Gastrocnemius medialis (tissue), 4 donors: Measurements from ENCODE around the gene HIPK4.

Experiments used
- CTCF ChIP-seq, 5 experiments: fragments of 450-650 bp in 3 of 5; fragments of 200-600 bp in 2 of 5; sonication (generic) in 2 of 5; IDR thresholded peaks in 4 of 5; conservative IDR thresholded peaks in 1 of 5; 1 replicate in 4 of 5; 2 replicates in 1 of 5; pipeline ENCODE4 v1.5.1; 2016 to 2019; ENCODE audit warnings: antibody characterized with exemption in 5 of 5, mild to moderate bottlenecking in 3 of 5, moderate library complexity in 3 of 5
- POLR2A ChIP-seq, 2 donors: fragments of 450-650 bp; IDR thresholded peaks; one replicate each; pipeline ENCODE4 v1.6.1; 2017; ENCODE audit warnings: antibody characterized with exemption in 2 of 2, mild to moderate bottlenecking in 2 of 2, moderate library complexity in 2 of 2

- TF ChIP-seq POLR2A (IDR thresholded peaks at IDR 0.05): no peak
- no peak for TF ChIP-seq CTCF (IDR thresholded peaks at IDR 0.05 in 4 of 5, conservative IDR thresholded peaks at IDR 0.05 in 1 of 5)
These were observed 1.5 kb downstream of the HIPK4 start for GRCh38 chr19:40388481-40388880.
